WERI-Rb-1 (cell line): ENCODE results near the gene CMTM8.

ENCODE experiments used
- DNase-seq: peaks from one replicate; pipeline ENCODE4 v3.0.0-alpha.2; 2020
- H3K27ac ChIP-seq: fragments of 250-450 bp; sonication (Bioruptor Pico); 2 replicates; pipeline ENCODE4 v1.5.1; 2020; ENCODE audit warnings: mild to moderate bottlenecking, moderate library complexity
- H3K27me3 ChIP-seq: fragments of 250-450 bp; sonication (Bioruptor Pico); 2 replicates; pipeline ENCODE4 v1.5.1; 2021; ENCODE audit warnings: mild to moderate bottlenecking, low read depth, moderate library complexity; ENCODE audit not compliant: insufficient read depth, severe bottlenecking
- H3K36me3 ChIP-seq: fragments of 250-450 bp; sonication (Bioruptor Pico); 2 replicates; pipeline ENCODE4 v1.5.1; 2020; ENCODE audit warnings: mild to moderate bottlenecking, moderate library complexity
- H3K4me3 ChIP-seq: 2 replicates; pipeline ENCODE4 v1.5.1; 2011; ENCODE audit warnings: low read depth, mild to moderate bottlenecking, control low read depth, low read length
- H3K9me3 ChIP-seq: fragments of 250-450 bp; sonication (Bioruptor Pico); 2 replicates; pipeline ENCODE4 v1.5.1; 2021; ENCODE audit warnings: mild to moderate bottlenecking, moderate library complexity; ENCODE audit not compliant: severe bottlenecking
- TF ChIP-seq, protein P1 (sequence below): IDR thresholded peaks from 2 replicates; pipeline ENCODE4 v1.5.1; 2011; ENCODE audit warnings: low read depth, mild to moderate bottlenecking, control low read depth, inconsistent platforms, low read length

The CMTM8 gene

DNA sequence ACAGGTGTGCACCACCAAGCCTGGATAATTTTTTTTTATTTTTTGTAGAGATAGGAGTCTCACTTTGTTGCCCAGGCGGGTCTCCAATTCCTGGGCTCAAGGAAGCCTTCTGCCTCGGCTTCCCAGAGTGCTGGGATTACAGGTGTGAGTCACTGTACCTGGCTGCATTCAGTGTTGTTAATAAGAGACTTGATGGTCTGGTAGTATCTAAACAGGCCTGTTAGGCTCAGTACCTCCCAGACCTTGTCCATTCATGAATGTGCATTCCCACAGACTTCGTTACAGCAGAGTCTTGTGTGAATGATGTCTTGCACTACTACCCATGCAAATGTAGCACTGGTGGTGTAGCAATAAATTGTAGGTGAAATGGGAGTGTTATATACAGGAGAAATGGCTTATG, 17.7 kb downstream of the CMTM8 start:
- TF ChIP-seq, protein P1, sequence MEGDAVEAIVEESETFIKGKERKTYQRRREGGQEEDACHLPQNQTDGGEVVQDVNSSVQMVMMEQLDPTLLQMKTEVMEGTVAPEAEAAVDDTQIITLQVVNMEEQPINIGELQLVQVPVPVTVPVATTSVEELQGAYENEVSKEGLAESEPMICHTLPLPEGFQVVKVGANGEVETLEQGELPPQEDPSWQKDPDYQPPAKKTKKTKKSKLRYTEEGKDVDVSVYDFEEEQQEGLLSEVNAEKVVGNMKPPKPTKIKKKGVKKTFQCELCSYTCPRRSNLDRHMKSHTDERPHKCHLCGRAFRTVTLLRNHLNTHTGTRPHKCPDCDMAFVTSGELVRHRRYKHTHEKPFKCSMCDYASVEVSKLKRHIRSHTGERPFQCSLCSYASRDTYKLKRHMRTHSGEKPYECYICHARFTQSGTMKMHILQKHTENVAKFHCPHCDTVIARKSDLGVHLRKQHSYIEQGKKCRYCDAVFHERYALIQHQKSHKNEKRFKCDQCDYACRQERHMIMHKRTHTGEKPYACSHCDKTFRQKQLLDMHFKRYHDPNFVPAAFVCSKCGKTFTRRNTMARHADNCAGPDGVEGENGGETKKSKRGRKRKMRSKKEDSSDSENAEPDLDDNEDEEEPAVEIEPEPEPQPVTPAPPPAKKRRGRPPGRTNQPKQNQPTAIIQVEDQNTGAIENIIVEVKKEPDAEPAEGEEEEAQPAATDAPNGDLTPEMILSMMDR, result no peak
- H3K27ac ChIP-seq, result no peak overlapping the region
- H3K36me3 ChIP-seq, result no peaks in the 10 kb centered on the region
- no peaks in the 10 kb centered on the region for H3K9me3 ChIP-seq
- no peaks in the 10 kb centered on the region for H3K27me3 ChIP-seq
- no peak overlapping the region for H3K4me3 ChIP-seq
- DNase-seq, result no peak

DNA sequence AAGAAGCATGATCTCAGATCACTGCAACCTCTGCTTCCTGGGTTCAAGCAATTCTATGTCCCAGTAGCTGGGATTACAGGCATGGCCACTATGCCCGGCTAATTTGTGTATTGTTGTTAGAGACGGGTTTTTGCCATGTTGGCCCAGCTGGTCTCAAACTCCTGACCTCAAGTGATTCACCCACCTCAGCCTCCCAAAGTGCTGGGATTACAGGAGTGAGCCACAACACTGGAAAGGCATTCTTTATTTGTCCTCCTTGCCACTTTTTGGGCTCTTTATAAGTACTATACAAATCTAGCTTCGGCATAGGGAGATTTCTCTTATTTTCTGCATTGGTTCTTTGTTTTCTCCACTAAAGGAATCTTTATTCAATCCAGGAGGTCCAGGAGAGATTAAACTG, 18.6 kb downstream of the CMTM8 start:
- H3K27me3 ChIP-seq, result no peaks in the 10 kb centered on the region
- H3K9me3 ChIP-seq, result no peaks in the 10 kb centered on the region
- TF ChIP-seq, protein P1, result no peak
- no peaks in the 10 kb centered on the region for H3K36me3 ChIP-seq
- H3K27ac ChIP-seq, result no peak overlapping the region
- no peak for DNase-seq
- no peak overlapping the region for H3K4me3 ChIP-seq

DNA sequence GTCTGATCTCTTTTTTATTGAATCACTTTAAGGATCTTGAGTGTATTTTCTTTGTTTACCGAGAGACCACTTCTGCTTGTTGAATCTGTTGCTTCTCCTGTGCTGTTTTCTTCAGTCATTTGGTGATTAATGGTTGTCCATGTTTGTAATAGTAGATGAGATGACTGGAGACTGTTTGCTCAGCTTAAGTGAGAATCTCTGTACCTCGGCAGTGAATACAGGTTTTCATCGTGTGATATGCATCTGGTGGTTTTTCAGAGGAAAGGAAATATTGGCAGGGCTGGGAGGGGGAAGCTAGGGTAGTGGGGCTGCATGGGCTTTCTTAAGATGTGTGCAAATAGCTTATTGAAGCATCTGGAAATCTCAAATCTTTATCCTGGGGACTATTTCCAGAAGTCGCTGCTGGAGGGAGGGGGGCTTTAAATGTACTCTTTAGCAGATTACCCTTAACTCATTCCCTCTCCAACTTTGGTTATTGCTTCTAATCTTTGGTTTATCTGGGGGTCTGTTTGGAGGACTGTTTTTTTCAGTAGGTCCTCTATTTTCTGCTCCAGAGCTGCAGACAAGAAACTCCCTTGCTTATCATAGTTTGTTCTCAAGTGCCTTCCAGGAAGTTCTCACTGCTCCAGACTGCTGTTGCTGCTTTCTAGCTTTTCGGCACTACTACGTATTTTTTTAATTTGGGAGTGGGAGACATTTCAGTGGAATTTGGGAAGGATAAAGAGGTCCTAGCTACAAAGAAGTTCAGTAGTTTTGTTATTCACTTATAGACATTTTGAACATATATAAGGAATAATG, 19.4 kb downstream of the CMTM8 start:
- H3K36me3 ChIP-seq, result no peaks in the 10 kb centered on the region
- no peaks in the 10 kb centered on the region for H3K27me3 ChIP-seq
- H3K9me3 ChIP-seq, result no peaks in the 10 kb centered on the region
- TF ChIP-seq, protein P1, result no peak
- no peak overlapping the region for H3K27ac ChIP-seq
- no peak overlapping the region for H3K4me3 ChIP-seq
- DNase-seq, result no peak

DNA sequence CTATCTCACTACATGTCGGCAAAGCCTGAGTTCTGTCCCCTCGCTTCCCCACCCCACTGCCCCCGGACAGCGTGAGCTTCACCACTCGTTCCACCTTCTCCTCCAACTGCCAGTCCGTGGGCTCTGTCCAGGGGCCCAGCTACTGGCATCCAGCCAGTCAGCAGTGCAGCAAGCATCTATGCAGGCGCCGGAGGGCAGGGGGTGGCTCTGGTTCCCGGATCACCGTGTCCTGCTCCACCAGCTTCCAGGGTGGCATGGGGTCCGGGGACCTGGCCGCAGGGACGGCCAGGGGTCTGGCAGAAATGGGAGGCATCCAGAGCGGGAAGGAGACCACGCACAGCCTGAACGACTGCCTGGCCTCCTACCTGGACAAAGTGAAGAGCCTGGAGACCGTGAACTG, 20.4 kb downstream of the CMTM8 start:
- DNase-seq, result no peak
- no peak overlapping the region for H3K27ac ChIP-seq

DNA sequence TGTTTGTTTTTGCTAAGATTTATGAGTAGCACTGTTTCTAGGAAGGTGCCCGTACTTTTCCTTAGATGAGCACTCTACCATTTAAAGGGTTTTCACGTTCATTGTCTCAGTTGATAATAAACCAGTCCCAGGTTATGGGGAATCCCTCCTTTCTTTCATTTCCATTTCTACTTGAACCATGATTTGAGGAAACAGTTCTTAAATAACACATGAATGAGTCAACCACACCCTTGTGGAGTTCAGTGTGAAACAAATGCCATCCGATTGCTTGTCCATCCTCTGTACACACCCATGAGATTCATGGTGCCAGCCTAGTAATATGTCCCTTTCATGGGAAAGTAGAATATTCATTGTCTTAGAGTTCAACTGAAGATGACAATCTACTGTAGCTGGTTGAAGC, 23.1 kb downstream of the CMTM8 start:
- TF ChIP-seq, protein P1, result no peak

More for the DNA sequence above, 20.4 kb downstream of the CMTM8 start:
- H3K27me3 ChIP-seq, result no peaks in the 10 kb centered on the region
- no peaks in the 10 kb centered on the region for H3K36me3 ChIP-seq
- TF ChIP-seq, protein P1, result no peak
- no peak overlapping the region for H3K4me3 ChIP-seq
- H3K9me3 ChIP-seq, result no peaks in the 10 kb centered on the region

DNA sequence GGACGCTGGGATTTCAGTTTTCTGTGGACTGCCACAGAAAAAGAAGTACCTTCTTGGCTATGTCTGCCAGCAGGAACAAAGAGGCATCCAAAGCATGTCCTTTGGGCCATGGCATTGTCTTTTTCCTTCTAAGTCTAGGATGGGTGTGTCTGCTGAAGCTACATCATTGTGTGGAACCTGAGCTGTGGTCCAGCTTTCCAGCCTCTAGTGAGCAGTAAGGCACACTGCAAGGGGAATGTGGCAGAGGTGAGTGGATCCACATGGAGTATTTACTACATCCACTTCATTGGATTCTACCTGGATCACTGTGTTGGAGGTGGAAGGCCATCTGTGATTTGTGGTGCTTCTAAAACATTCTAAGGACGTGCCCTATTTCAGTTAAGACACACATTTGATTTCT, 23.7 kb downstream of the CMTM8 start:
- Histone ChIP-seq H3K27ac (no peak overlapping the region), H3K27me3 (no peaks in the 10 kb centered on the region), H3K9me3 (no peaks in the 10 kb centered on the region), H3K4me3 (no peak overlapping the region), H3K36me3 (no peaks in the 10 kb centered on the region)
- DNase-seq, result no peak
- TF ChIP-seq, protein P1, result no peak

More for the DNA sequence above, 23.1 kb downstream of the CMTM8 start:
- H3K9me3 ChIP-seq, result no peaks in the 10 kb centered on the region
- H3K4me3 ChIP-seq, result no peak overlapping the region
- DNase-seq, result no peak
- no peak overlapping the region for H3K27ac ChIP-seq
- no peaks in the 10 kb centered on the region for H3K27me3 ChIP-seq
- H3K36me3 ChIP-seq, result no peaks in the 10 kb centered on the region
